Measurements from ENCODE around the gene CREB3. TPM values are rescaled to one million over a fixed set of nuclear protein-coding genes. Genes with fewer than 3 reads are reported as not detected.

CREB3 gene
- total and polyA plus RNA-seq, 12 donors, result 16.2 to 39.1 (median 21.4) TPM

DNA sequence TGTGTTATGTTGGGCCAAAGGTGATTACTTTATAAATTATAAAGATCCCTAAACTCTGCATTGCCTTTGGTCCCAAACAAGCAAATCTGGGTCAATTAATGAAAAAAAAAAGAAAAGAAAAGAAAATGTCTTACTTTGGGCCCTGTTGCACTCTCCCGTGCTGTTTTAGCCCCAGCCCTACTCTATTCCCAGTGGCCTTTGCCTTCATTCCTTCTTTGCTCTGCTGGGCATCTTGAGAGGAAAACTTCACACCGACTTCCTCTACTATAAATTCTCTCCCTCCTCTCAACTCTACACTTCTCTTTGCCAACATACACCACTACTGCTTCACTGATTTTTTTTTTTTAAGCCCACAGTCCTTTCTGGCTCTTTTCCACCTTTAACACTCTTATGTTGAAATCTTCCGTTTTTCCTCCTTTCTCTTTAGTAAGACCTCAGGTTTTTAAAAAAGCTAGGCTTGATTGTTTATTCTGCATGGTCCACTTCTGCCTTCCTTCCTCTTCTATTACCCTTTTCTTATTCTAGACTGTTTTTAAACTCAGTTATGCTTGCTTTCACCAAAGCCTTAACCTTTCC lies 26.1 kb downstream of the CREB3 start:
- Histone ChIP-seq H3K4me1 (peaks cover 0 to 55% (median 29%) of the 10 kb centered on the region in 9 donors), H3K27ac (peak overlapping the region in 8 of 10 donors; percentile 24 to 95 (median 91)), H3K27me3 (no peaks in the 10 kb centered on the region), H3K9me3 (no peaks in the 10 kb centered on the region), H3K4me3 (no peak overlapping the region), H3K36me3 (peaks cover 0 to 21% (median 13%) of the 10 kb centered on the region in 9 donors)
- DNase-seq, result no peak
- TF ChIP-seq, protein P1, sequence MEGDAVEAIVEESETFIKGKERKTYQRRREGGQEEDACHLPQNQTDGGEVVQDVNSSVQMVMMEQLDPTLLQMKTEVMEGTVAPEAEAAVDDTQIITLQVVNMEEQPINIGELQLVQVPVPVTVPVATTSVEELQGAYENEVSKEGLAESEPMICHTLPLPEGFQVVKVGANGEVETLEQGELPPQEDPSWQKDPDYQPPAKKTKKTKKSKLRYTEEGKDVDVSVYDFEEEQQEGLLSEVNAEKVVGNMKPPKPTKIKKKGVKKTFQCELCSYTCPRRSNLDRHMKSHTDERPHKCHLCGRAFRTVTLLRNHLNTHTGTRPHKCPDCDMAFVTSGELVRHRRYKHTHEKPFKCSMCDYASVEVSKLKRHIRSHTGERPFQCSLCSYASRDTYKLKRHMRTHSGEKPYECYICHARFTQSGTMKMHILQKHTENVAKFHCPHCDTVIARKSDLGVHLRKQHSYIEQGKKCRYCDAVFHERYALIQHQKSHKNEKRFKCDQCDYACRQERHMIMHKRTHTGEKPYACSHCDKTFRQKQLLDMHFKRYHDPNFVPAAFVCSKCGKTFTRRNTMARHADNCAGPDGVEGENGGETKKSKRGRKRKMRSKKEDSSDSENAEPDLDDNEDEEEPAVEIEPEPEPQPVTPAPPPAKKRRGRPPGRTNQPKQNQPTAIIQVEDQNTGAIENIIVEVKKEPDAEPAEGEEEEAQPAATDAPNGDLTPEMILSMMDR (IDR thresholded peaks at IDR 0.05), result no peak
- no peak for ATAC-seq
- intact Hi-C loops (cut with DNase I), result loop anchor here in 2 of 10 donors (5.0 to 10.0 kb wide), 2 partner anchors 54 to 114 kb away; partner anchors contain the start of gene SPAG8 (in 1 of the 2)
- 50 to 62% methylated on average over 3 of the region's 3 CpGs for WGBS, 2 donors

DNA sequence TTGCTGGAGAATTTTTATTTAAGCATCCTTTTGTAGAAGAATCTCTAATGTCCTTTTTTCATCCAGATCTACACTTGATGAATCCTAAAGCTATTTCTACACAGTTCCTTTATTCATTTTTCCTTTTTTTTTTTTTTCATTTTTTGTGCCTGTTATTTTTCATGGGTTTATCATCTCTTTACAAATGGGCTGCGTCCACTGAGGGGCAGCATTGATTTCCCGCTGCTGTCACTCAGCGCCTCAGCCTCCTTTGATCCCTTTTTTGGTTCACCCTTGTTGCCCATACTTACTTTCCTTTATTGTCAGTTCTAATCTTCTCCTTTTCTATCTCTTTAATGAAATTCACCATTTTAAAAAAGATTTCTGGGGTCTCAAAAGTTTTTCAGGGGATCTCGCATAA lies 27.3 kb downstream of the CREB3 start:
- Histone ChIP-seq H3K9me3 (no peaks in the 10 kb centered on the region), H3K27me3 (no peaks in the 10 kb centered on the region), H3K27ac (no peak overlapping the region), H3K36me3 (peaks cover 0 to 9% (median 2%) of the 10 kb centered on the region in 9 donors), H3K4me3 (no peak overlapping the region), H3K4me1 (peaks cover 0 to 49% (median 29%) of the 10 kb centered on the region in 9 donors)
- DNase-seq (no peak), ATAC-seq (no peak)
- TF ChIP-seq, protein P1 (IDR thresholded peaks at IDR 0.05), result no peak
- WGBS, 2 donors, result 96% methylated on average over 4 of the region's 4 CpGs
- intact Hi-C loops (cut with DNase I), result loop anchor here in 2 of 10 donors (5.0 to 10.0 kb wide), 2 partner anchors 53 to 115 kb away; partner anchors contain the start of gene SPAG8 (in 1 of the 2)

DNA sequence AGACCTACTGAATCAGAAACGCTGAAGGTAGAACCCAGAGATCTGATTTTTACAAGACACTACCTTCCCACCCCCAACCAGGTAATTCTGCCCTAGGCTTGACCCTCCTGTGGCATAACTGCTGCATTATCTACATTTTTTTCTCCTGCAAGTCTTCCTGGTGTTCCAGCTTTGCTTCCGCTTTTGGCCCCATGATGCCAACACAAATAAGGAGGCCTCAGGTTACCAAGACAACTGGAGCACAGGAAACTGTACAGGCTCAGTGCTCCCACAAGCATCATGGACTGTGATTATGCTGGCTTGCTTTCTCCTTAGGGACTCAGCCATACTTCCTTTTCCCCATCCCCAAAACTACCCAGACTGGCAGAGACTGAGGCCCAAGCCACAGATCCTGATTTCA lies 28.2 kb downstream of the CREB3 start:
- WGBS, 2 donors, result 73 to 79% methylated on average over 2 of the region's 2 CpGs
- DNase-seq (peak in 1 of 2 donors; percentile 24), ATAC-seq (no peak)
- no peak overlapping the region for H3K4me3 ChIP-seq
- no peaks in the 10 kb centered on the region for H3K9me3 ChIP-seq
- TF ChIP-seq, protein P1 (IDR thresholded peaks at IDR 0.05), result no peak
- no peaks in the 10 kb centered on the region for H3K27me3 ChIP-seq
- peaks cover 0 to 49% (median 29%) of the 10 kb centered on the region in 9 donors for H3K4me1 ChIP-seq
- peaks cover 0 to 1% (median 0%) of the 10 kb centered on the region in 9 donors for H3K36me3 ChIP-seq
- intact Hi-C loops (cut with DNase I), result no loop called here
- H3K27ac ChIP-seq, result no peak overlapping the region

DNA sequence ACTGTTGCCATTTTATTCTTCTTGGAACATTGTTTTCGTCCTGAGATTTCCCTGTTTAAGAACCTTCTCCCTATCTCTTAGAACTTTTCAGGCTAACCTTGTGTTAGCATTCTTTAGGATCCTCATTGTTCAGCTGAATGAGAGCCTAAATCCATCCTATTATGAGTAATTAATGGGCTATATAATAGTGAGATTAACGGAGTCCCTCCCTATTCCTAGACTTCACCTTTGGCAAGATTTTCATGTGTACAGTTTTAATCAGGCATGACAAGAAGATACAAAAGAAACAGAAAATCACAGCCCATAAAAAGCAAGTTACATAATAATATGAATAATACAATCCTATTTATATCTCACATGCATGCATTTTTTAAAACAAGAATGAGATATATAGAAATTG lies 30.7 kb downstream of the CREB3 start:
- Histone ChIP-seq H3K4me1 (peaks cover 0 to 25% (median 9%) of the 10 kb centered on the region in 9 donors), H3K27ac (no peak overlapping the region), H3K36me3 (no peaks in the 10 kb centered on the region), H3K9me3 (no peaks in the 10 kb centered on the region), H3K27me3 (no peaks in the 10 kb centered on the region), H3K4me3 (no peak overlapping the region)
- DNase-seq (no peak), ATAC-seq (no peak)
- intact Hi-C loops (cut with DNase I), result no loop called here
- TF ChIP-seq, protein P1 (IDR thresholded peaks at IDR 0.05), result no peak
- WGBS, 2 donors, result 90 to 95% methylated on average over 2 of the region's 2 CpGs
